ENCODE data around the gene PDE10A.
"Not testable (repeated sequence)": the region's sequence is repeated elsewhere in the genome, so short reads cannot be mapped to it uniquely, and the experiment has no call there.

DNA sequence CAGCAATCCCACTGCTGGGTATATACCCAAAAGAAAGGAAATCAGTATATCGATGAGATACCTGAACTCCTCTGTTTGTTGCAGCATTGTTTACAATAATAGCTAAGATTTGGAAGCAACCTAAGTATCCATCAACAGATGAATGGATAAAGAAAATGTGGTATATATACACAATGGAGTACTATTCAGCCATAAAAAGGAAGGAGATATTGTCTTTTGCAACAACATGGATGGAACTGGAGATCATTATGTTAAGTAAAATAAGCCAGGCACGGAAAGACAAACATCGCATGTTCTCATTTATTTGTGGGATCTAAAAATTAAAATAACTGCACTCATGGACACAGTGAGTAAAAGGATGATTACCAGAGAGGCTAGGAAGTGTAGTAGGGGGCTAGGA is 108.4 kb downstream of the PDE10A start:
- TF ChIP-seq, protein P1, sequence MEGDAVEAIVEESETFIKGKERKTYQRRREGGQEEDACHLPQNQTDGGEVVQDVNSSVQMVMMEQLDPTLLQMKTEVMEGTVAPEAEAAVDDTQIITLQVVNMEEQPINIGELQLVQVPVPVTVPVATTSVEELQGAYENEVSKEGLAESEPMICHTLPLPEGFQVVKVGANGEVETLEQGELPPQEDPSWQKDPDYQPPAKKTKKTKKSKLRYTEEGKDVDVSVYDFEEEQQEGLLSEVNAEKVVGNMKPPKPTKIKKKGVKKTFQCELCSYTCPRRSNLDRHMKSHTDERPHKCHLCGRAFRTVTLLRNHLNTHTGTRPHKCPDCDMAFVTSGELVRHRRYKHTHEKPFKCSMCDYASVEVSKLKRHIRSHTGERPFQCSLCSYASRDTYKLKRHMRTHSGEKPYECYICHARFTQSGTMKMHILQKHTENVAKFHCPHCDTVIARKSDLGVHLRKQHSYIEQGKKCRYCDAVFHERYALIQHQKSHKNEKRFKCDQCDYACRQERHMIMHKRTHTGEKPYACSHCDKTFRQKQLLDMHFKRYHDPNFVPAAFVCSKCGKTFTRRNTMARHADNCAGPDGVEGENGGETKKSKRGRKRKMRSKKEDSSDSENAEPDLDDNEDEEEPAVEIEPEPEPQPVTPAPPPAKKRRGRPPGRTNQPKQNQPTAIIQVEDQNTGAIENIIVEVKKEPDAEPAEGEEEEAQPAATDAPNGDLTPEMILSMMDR (conservative IDR thresholded peaks at IDR 0.05; ENCODE audit: low read depth, low read length) = not testable (repeated sequence)
- TF ChIP-seq EZH2phosphoT487 (IDR thresholded peaks at IDR 0.05; ENCODE audit: borderline replicate concordance, low read length) = not testable (repeated sequence)

Data from PC-3 (cell line).